Sigmoid colon (tissue), 4 donors: ENCODE results near the gene MBP.

ENCODE experiments used
- EP300 ChIP-seq, 4 donors: sonication (generic); formaldehyde crosslinking; IDR thresholded peaks; one replicate each; pipeline ENCODE4 v1.6.1; 2017; ENCODE audit warnings: antibody characterized with exemption in 4 of 4
- POLR2A ChIP-seq, 2 donors: fragments of 450-650 bp; IDR thresholded peaks; one replicate each; pipeline ENCODE4 v1.6.1; 2016; ENCODE audit warnings: antibody characterized with exemption in 2 of 2, mild to moderate bottlenecking in 2 of 2, moderate library complexity in 2 of 2
- TF ChIP-seq, protein P1 (sequence below), 4 experiments: fragments of 450-650 bp in 3 of 4; fragments of 200-600 bp in 1 of 4; IDR thresholded peaks; one replicate each; pipeline ENCODE4 v1.5.1; 2016 to 2019; ENCODE audit warnings: antibody characterized with exemption in 4 of 4, mild to moderate bottlenecking in 3 of 4, moderate library complexity in 2 of 4

DNA sequence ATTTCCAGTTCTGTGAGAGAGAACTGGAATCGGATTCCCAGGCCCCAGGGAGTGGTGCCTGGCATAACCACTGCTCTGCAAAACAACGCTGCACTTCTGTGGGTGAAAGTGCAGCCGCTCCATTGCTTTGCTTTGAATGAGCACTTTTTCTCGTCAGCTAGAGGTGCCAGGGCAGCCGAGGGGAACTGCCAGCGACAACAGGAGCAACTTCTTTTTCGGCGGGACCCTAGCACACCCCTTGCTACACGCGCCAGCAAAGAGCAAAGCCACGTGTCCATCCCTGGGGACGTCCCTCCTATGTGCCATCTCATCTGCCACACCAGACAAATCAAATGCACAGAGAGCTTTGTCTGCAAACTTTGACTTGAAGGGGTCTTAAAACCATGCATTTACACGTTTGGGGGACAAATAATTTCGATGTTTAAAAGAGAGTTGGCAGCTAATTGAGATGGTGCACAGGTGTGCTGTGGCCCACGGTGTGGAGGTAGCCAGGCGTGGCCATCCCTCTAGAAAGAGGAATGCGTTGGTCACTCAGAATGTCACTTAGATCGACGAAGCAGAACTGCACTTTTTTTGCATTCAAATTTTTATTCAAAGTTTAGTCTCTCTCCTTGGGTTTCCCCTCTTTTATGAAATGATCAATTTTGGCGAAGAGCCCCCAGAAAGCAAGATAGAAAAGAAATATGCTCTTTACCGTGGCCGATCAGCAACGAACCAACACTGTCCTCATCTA, 151.8 kb downstream of the MBP start:
- TF ChIP-seq, protein P1, sequence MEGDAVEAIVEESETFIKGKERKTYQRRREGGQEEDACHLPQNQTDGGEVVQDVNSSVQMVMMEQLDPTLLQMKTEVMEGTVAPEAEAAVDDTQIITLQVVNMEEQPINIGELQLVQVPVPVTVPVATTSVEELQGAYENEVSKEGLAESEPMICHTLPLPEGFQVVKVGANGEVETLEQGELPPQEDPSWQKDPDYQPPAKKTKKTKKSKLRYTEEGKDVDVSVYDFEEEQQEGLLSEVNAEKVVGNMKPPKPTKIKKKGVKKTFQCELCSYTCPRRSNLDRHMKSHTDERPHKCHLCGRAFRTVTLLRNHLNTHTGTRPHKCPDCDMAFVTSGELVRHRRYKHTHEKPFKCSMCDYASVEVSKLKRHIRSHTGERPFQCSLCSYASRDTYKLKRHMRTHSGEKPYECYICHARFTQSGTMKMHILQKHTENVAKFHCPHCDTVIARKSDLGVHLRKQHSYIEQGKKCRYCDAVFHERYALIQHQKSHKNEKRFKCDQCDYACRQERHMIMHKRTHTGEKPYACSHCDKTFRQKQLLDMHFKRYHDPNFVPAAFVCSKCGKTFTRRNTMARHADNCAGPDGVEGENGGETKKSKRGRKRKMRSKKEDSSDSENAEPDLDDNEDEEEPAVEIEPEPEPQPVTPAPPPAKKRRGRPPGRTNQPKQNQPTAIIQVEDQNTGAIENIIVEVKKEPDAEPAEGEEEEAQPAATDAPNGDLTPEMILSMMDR (IDR thresholded peaks at IDR 0.05): no peak
- TF ChIP-seq EP300 (IDR thresholded peaks at IDR 0.05): no peak
- no peak for TF ChIP-seq POLR2A (IDR thresholded peaks at IDR 0.05)
